T-helper 2 cell treated with Interferon-gamma antibody and Interleukin-4, amounts not matched to agents 100 ng/mL and 5 ng/mL, for 36 hours (primary cell): ENCODE data around the gene NPTXR. TPM values are rescaled to one million over a fixed set of nuclear protein-coding genes. Genes with fewer than 3 reads are reported as not detected.
"Not testable (repeated sequence)": the region's sequence is repeated elsewhere in the genome, so short reads cannot be mapped to it uniquely, and the experiment has no call there.

Experiments
- intact Hi-C: fragments of 100-400 bp; cut with micrococcal nuclease; formaldehyde crosslinking; loops from one replicate; pipeline ENCODE4 v1.15.1; 2023
- total RNA-seq: library from RNA; stranded (reverse); gene quantifications from 2 replicates; pipeline ENCODE4 v1.2.3, GENCODE V29; 2022

NPTXR gene
- total RNA-seq, 1 donor from 2014 or later = 0.93 TPM

DNA sequence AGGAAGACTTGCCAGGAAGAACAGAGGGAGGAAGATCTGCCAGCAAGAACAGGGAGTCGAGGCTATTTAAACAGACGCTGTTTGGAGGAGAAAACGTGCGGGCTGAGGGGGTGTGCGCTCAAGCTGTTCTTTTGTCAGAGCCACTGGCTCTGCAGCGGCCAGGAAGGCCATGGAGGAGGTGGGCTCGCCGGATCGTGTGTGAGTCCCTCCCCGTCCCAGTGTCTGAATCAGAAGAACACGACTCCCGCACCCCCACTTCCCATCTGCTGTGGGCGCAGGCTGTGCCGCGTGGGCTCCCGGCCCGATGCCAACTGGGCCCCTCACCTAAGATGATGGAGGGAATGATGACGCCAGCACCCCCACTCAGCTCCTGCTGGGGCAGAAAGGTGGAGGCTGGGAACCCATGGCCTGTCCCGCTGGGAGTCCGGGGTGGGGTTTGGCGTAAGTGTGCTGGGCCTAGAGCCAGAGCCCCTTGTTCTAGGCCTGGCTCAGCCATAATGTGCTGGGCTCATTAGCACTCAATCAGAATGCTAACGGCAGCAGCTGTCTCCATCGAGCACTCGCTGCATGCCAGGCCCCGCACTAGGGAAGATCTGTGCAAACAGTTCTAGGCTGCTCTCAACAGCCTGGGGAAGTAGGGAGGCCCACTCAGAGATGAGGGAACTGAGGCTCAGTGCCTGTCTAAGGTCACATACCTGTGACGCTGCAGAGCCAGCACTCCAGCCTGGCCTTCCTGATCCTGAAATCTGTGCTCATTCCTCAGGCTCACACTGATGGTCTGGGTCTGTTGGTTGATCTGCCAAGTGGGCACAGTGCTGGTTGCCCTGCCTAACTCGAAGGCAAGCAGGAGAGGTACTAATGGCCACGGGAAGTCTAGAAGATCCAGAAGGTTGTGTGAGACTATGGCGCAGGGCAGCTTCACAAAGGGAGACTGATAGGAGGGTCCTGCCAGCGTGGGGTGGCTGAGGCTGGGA, 11.5 kb downstream of the NPTXR start:
- intact Hi-C loops = no loop called here

DNA sequence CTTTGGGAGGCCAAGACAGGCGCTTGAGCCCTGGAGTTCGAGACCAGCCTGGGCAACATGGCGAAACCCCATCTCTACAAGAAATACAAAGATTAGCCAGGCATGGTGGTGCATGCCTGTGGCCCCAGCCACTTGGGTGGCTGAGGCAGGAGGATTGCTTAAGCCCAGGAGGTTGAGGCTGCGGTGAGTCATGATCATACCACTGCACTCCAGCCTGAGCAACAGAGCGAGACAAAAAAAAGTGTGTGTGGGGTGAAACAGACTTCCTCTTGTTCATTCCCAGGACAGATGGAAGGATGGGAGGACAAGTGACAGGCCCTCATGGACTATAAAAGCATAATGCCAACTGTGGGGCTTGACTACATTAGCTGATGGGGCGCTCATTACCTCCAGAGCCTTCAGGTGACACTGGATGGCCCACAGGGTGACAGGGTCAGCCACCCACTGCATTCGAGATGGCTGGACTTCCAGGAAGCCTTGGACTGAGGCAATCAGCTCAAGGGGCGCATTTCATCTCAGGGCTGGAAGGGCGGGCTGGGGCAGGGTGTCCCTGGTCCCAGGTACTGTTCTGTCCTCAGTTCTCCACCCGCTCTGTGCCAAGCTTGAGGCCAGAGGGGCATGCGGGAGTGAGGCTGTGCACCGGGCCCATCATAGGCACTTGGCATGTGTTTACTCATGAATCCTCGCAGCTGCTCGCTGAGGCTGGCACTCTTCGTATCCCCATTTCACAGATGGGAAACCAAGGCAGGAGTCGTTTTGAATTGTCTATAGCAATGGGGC, 12.5 kb downstream of the NPTXR start:
- intact Hi-C loops = no loop called here

DNA sequence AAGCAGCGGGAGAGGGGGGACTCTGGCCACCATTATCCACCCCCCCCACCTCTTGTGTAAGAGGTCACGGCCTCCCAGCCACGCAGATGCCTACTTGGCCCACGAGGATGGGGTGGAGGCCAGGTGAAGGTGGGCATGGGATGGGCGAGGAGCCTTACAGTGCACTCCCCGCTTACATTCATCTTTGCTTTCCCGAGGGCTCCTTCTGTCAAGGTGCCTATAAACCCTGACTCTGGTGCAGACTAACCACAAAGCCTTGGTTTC, 13.1 kb downstream of the NPTXR start:
- intact Hi-C loops = no loop called here

DNA sequence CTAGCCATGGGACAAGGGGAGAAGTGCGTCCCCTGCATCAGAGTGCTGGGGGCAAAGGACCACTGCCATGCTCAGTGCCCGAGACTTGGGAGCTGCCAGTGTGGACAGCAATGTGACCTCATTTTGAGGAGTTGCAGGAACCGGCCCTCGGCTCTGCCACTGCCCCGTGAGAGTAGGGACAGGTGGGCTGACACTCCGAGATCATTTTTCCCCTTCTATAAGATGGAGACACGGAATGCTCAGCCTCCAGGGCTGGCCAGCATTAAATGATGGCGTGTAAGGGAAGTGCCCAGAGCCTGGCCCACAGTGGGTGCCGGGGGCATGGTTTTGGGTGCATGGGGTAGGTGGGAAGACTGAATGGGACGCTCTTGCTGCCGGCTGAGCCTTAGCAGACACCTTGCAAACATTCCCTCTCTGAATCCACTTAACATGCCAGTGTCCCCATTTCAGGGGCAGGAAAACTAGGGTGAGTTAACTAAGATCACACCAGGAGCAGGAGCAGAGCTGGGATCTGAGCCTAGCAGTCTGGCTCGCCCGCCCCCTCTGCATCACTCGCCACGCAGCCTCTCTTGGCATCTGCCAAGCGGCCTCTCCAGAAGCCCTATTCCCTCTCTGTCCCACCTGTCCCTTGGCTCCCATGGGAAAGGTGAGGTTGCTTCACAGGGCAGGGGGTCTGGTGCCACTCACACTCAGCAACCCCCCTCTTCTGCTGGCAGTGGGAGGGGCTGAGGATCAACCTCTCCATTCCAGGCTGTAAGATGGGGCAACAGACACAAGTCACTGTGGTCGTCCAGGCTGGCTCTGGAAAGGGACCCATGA, 13.6 kb downstream of the NPTXR start:
- intact Hi-C loops = no loop called here

DNA sequence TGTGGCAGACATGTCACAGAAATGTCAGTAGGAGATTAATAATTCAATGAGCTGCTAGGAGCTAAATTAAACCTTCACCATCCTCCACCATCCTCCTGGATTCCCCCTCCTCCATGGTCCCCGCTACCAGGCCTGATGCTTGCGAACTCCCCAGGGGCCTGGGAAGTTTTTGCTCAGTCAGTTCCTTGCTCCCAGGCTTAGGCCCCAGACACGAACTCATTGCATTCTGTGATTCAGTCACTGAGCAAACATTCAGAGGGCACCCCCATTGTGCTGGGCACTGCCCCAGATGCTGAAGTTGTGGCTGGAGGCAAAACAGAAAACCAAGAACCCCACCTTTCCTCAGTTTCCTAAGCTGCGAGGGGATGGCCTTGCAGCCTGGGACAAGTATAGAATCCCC, 14.3 kb downstream of the NPTXR start:
- intact Hi-C loops = no loop called here

DNA sequence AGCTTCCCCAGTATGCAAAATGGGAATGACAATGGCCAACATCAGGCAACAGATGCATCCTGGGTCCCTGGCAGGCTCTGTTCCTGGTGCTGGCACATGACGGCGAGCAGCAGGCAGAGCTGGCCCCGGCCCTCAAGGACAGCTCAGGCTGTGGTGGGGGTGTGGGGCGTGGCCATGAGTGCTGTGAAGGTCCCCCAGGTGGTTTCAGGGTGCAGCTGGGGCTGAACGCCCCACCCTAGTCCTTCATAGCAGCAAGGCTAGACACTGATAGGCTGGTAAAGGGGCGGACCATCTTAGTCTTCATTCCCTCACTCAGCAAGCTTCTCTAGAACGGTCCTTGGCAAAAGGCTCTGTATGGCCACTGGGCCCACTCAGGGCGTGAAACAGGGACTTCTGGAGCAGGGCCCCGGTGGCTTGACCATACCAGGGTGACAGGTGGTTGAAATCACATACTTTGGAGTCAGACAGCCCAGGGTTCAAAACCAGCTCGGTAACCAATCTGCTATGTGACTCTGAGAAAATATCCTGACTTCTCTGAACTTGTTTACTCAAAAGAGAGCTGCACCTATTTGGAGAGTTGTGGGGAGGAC, 15.1 kb downstream of the NPTXR start:
- intact Hi-C loops = no loop called here

DNA sequence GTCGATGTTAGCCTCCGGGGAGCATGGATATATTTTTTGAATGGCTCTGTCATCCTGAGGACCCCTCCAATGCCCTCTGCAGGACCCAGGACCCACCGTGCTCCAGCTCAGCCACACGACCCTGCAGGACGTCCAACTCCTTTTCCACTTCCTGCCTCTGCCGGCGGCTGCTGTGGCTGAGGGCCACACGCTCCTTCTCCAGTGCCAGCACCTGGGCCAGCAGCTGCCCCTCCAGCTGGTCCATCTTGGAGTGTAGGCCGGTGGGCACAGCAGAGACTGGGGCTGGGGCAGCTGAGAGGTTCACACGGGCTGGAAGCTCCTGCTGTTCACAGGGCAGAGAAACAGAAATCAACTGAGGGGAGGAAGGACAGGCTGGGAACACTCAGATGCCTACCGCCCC, 15.6 kb downstream of the NPTXR start:
- intact Hi-C loops = no loop called here

DNA sequence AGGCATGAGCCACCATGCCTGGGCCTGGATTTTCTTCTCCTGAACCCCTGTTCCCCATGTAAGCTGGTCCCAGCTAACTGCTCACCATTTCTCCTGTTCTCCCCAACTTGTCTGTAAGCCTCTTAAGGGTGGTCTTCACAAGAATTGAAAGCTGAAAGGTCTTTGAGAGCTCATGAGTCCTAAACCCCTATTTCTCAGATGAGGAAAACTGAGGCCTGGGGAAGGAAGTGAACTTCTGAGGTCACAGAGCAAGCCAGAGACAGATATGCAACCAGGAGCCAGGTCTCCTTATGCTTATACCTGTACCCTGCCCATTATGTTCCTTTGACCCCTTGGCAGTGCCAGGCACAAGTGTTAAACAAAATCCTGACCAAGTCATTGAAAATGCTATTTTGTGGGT, 16.3 kb downstream of the NPTXR start:
- intact Hi-C loops = no loop called here

DNA sequence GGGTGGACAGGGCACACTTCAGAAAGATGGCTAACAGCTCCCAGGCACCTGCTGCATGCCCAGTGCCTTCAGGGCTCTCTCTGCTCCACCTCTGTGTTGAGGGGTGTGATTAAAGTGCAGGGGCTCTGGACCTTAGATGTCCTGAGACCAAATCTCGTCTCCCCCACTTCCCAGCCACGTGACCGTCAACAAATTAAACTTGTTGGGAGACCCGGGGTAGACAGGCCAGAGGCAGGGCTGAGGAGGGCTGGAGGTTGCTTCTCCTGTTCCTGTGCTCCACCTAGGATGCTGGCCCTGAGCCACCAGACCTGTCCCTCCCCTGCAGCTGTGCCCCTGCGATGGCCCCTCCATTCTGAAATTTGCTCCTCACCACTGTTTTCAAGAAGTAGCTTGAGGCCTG, 17.0 kb downstream of the NPTXR start:
- intact Hi-C loops = no loop called here

DNA sequence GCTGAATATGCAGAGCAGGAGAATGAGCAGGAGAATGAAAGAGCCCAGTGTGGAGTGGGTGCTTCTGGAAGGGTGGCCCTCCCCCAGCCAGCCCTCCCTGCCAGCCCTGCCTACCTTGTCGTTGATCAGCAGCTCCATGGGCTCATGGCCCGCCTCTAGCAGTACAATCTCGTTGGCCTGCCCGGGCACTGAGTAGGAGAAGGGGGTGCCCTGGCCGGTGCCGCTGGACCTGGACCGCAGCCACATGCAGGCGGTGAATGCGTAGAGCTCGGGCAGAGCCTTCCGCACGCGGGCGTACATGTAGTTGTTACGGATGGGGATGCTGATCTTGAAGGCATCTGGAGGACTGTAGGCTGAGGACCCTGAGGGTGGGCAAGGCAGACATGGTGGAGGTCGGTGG, 17.4 kb downstream of the NPTXR start:
- intact Hi-C loops = no loop called here

DNA sequence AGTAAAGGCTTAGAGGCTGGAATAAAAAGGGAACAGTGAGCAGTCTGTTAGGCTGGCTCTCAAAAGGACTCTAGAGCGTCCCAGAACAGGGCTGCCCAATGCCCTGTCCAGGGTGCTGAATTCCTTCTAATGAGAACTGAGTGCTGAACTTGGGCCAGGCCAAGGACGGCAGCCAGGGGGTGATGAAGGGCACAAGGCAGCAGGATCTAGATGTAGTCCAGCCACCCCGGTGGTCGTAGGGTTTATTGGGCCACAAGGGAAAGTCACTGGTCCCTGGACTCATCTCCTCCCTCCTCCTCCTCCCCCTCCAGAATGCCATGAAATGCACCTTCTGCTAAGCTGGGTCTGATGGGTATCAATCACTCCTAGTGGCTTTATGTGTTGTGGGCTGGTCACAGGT, 19.2 kb downstream of the NPTXR start:
- intact Hi-C loops = no loop called here

DNA sequence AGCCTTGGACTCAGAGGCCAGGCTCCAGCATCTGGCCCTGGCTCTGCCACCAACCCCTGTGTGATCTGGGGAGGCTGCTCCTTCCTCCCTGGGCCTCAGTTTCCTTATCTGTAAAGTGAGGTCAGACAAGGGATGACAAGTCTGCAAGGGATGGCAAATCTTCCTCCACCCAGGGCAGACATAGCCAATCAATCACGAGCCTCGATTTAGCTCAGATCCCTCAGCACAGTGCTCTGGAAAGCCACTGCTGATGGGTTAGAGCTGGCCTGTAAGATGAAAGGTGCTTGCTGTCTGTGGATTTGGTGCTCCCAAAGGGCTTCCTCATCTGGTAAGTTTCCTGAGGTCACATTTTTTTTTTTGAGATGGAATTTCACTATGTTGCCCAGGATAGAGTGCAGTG, 20.2 kb downstream of the NPTXR start:
- intact Hi-C loops = no loop called here

DNA sequence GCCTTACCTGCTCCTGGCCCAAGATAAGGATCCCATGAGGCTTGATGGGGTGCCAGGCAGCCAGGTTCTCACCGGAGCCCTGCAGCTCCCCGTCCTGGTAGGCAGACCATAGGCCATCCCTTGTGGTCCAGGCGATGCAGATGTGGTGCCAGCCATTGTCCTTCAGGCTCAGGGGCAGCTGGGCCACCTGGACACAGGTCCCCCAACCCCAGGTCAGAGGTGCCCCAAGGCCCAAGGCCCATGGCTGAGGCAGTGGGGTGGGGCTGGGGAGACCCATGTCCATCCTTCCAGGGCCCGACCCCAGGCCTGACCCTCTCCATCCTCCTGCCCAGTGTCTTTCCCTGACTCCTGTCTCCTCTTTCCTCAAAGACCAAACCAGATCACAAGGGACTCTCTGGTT, 20.8 kb downstream of the NPTXR start:
- intact Hi-C loops = no loop called here

DNA sequence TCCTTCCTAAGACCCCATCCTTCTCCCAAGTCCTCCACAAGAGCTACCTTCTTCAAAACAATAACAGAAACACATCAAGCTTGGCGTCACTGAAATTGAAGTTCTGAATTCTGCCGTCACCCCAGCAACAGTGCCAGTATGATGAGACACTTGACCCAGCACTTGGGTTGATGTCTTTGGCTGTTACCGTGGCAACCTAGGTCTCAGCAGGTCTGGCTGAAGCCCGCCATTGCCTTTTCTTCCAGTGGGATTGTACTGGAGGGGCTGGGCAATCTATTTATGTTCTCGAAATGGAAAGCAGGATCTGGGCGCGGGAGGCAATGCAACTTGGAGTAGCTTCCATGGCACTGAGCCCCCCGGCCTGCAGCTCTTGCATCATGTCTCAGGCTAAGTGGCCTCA, 23.8 kb downstream of the NPTXR start:
- intact Hi-C loops = no loop called here

DNA sequence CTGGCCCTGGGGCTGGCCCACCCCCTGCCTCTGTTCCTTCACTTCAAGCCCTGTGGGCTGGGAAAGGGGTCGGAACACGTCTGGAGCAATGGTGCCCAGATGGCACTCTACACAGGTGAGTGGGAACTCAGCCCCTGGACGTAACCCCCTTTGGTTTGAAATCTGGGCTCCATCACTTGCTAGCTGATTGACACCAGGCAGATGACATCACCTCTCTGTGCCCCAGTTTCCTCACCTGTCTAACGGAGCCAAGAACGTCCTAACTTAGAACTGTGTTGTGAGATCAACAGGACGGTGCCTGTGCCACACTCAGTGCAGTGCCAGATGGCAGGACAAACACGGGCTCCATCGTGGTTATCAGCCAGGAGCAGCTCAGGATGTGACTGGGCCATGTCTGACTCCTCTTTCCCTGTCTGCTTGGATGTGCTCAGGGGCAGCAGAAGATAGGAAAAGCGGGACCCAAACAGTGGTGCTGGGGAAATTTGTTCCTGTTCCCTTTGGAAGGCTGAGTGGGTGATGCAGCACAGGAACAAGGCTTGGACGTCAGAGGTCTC, 24.4 kb downstream of the NPTXR start:
- intact Hi-C loops = no loop called here

DNA sequence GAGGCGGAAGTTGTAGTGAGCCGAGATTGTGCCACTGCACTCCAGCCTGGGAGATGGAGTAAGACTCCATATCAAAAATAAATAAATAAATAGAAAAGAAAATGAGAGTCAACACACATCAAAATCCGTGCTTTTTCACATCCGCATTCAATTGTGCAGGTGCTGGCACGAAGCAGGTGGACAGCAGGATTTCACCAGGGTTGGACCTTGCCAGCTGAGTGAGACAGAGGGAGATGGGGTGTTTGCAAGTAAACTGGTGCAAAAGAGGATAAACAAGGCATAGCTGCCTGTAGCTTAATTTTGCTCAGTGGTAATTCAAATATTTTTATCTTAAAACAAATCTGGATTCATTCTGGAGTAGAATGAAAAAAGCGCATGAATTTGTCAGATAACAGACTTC, 26.6 kb downstream of the NPTXR start:
- intact Hi-C loops = no loop called here

DNA sequence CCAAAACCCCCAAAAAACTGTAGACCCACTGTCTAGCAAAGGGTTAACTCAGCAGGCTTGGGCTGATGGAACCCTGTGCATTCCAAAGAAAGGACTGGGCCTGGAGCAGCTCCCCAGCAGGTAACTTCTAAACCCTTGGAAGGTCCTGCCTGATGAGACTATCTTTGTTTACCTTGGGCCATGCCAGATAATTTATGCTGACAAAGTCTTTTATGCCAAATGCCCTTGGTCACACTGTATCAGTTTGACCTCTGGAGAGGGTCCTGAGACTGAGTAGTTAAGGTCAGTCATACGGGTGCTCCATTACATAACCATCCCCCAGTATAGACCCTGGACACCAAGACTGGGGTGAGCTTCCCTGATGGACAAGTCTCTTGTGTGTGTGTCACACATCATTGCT, 28.0 kb downstream of the NPTXR start:
- intact Hi-C loops = no loop called here

DNA sequence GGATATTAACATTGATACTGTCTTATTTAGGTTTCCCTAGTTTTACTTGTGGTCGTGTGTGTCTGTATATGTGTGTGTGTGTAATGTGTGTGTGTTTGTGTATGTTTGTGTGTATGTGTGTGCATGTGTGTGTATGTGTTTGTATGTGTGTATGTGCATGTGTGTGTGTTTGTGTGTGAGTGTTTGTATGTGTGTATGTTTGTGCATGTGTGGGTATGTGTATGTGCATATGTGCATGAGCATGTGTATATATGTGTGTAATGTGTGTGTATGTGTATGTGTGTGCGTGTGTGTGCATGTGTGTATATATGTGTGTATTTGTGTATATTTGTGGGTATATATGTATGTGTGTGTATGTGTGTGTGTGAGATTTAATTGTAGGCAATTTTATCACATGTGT, 32.6 kb downstream of the NPTXR start:
- intact Hi-C loops = no loop called here

DNA sequence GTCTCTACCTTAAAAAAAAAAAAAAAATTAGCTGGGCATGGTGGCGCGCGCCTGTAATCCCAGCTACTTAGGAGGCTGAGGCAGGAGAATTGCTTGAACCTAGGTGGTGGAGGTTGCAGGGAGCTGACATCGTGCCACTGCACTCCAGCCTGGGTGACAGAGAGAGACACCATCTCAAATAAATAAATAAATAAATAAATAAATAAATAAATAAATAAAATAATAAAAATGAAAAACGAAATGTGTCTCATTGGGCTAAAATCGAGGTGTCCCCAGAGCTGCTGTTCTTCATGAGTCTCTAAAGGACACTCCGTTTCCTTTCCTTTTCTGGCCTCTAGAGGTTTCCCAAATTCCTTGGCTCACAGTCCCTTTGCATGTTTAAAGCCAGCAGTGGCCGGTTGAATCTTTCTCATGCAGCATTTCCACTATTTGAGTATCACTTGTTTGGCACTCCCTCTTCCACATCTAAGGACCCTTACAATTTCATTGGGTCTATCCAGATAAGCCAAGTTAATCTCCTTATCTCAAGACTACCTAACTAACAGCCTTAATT, 38.7 kb downstream of the NPTXR start:
- intact Hi-C loops = not testable (repeated sequence)

DNA sequence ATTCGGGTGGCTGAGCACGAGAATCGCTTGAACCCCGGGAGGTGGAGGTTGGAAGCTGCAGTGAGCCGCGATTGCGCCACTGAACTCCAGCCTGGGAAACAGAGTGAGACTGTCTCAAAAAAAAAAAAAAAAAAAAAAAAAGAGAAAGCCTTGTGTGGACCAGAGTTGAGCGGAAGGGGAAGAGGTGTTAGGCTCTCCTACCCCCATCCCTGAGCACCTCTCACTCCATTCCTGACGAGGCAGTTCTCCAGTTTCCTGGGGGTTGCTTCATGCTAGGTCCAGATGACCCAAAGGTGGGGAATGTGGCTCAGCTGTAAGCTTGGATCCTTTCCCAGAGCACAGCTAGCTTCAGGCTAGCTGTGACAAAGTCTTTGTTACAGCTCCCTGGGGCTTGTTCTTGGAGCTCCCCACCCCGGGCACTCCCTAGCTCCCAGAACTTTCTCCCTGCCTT, 41.1 kb downstream of the NPTXR start:
- intact Hi-C loops = no loop called here
